Colonic mucosa (tissue), 4 donors: Measurements from ENCODE around the gene CCL11. TPM values are rescaled to one million over a fixed set of nuclear protein-coding genes. Genes with fewer than 3 reads are reported as not detected.
A peak's percentile ranks its signal among the peaks of the same experiment; 100 is the strongest.

Experiments
- DNase-seq: peaks from one replicate; pipeline ENCODE4 v3.0.0-alpha.2; 2020
- H3K27ac ChIP-seq: fragments of 200-600 bp; one replicate; pipeline ENCODE4 v1.8.0; 2021
- H3K27me3 ChIP-seq: fragments of 200-600 bp; one replicate; pipeline ENCODE4 v1.8.0; 2021
- H3K36me3 ChIP-seq: fragments of 200-600 bp; one replicate; pipeline ENCODE4 v1.8.0; 2021
- H3K4me1 ChIP-seq: fragments of 200-600 bp; one replicate; pipeline ENCODE4 v1.8.0; 2021; ENCODE audit warnings: mild to moderate bottlenecking
- H3K4me3 ChIP-seq: fragments of 200-600 bp; one replicate; pipeline ENCODE4 v1.8.0; 2021
- H3K9ac ChIP-seq, 2 donors: one replicate each; pipeline ENCODE4 v1.7.0; 2013; ENCODE audit warnings: control low read depth in 2 of 2, low read depth in 2 of 2, low read length in 2 of 2
- H3K9me3 ChIP-seq: fragments of 200-600 bp; one replicate; pipeline ENCODE4 v1.8.0; 2021
- CTCF ChIP-seq: fragments of 200-600 bp; IDR thresholded peaks from one replicate; pipeline ENCODE4 v1.8.0; 2022; ENCODE audit warnings: antibody characterized with exemption, mild to moderate bottlenecking
- intact Hi-C: fragments of 100-400 bp; cut with DNase I; formaldehyde crosslinking; loops from one replicate; pipeline ENCODE4 v1.14.1; 2022
- total RNA-seq, 2 donors: library from RNA; stranded (reverse); fragmentation: NEBNext Ultra II Directional in 1 of 2; extraction: Animal tissue kit (Norgen Biotek cat#: 25700) in 1 of 2; gene quantifications; one replicate each; pipeline ENCODE4 v1.2.1, GENCODE V29; 2021
- donor health status: healthy.
- donor health status: DM: no; HTN: no; CAD: no.
- donor health status: DM: no; HTN: no; CAD: no.

Gene CCL11
- total RNA-seq, 2 donors from 2014 or later: 0.25 to 10.9 TPM

- intact Hi-C loops: no loop called here
- Histone ChIP-seq H3K4me1 (no peaks in the 10 kb centered on the region), H3K9me3 (no peaks in the 10 kb centered on the region), H3K27ac (no peak overlapping the region), H3K4me3 (no peak overlapping the region), H3K27me3 (no peaks in the 10 kb centered on the region), H3K9ac (no peak overlapping the region), H3K36me3 (no peaks in the 10 kb centered on the region)
- DNase-seq: no peak
- no peak for TF ChIP-seq CTCF
These were observed 21.6 kb downstream of the CCL11 start for GRCh38 chr17:34307110-34307509.

GRCh38 chr17:34308371-34308770 lies 22.8 kb downstream of the CCL11 start:
- DNase-seq: no peak
- H3K36me3 ChIP-seq: no peaks in the 10 kb centered on the region
- no peak overlapping the region for H3K9ac ChIP-seq
- no peaks in the 10 kb centered on the region for H3K27me3 ChIP-seq
- H3K4me1 ChIP-seq: no peaks in the 10 kb centered on the region
- TF ChIP-seq CTCF: no peak
- H3K27ac ChIP-seq: no peak overlapping the region
- H3K9me3 ChIP-seq: no peaks in the 10 kb centered on the region
- no peak overlapping the region for H3K4me3 ChIP-seq
- intact Hi-C loops: no loop called here

- no peaks in the 10 kb centered on the region for H3K36me3 ChIP-seq
- no peak for TF ChIP-seq CTCF
- no peak overlapping the region for H3K27ac ChIP-seq
- H3K9ac ChIP-seq: no peak overlapping the region
- intact Hi-C loops: no loop called here
- no peak for DNase-seq
- H3K27me3 ChIP-seq: no peaks in the 10 kb centered on the region
- H3K9me3 ChIP-seq: no peaks in the 10 kb centered on the region
- H3K4me3 ChIP-seq: no peak overlapping the region
- H3K4me1 ChIP-seq: no peaks in the 10 kb centered on the region
These were observed 25.7 kb downstream of the CCL11 start for GRCh38 chr17:34311291-34311690.

- H3K27me3 ChIP-seq: no peaks in the 10 kb centered on the region
- DNase-seq: no peak
- no peak overlapping the region for H3K4me3 ChIP-seq
- H3K9ac ChIP-seq: no peak overlapping the region
- H3K9me3 ChIP-seq: no peaks in the 10 kb centered on the region
- TF ChIP-seq CTCF: no peak
- no peak overlapping the region for H3K27ac ChIP-seq
- intact Hi-C loops: no loop called here
- H3K36me3 ChIP-seq: no peaks in the 10 kb centered on the region
- H3K4me1 ChIP-seq: no peaks in the 10 kb centered on the region
These were observed 26.5 kb downstream of the CCL11 start for GRCh38 chr17:34312080-34312479.

GRCh38 chr17:34313164-34313563 lies 27.6 kb downstream of the CCL11 start:
- no peak for TF ChIP-seq CTCF
- intact Hi-C loops: no loop called here
- DNase-seq: no peak
- Histone ChIP-seq H3K4me1 (no peaks in the 10 kb centered on the region), H3K4me3 (no peak overlapping the region), H3K27ac (peak overlapping the region; percentile 19), H3K27me3 (no peaks in the 10 kb centered on the region), H3K9ac (no peak overlapping the region), H3K36me3 (no peaks in the 10 kb centered on the region), H3K9me3 (no peaks in the 10 kb centered on the region)

GRCh38 chr17:34314279-34314678 lies 28.7 kb downstream of the CCL11 start:
- DNase-seq: peak; percentile 26
- H3K27me3 ChIP-seq: no peaks in the 10 kb centered on the region
- intact Hi-C loops: no loop called here
- TF ChIP-seq CTCF: no peak
- H3K4me3 ChIP-seq: no peak overlapping the region
- H3K4me1 ChIP-seq: no peaks in the 10 kb centered on the region
- H3K27ac ChIP-seq: peak overlapping the region; percentile 20
- no peak overlapping the region for H3K9ac ChIP-seq
- H3K9me3 ChIP-seq: no peaks in the 10 kb centered on the region
- H3K36me3 ChIP-seq: no peaks in the 10 kb centered on the region
